ENCODE data around the gene CHSY1. TPM values are rescaled to one million over a fixed set of nuclear protein-coding genes. Genes with fewer than 3 reads are reported as not detected.

Gene CHSY1
- total RNA-seq, 6 experiments from 2014 or later, result 29.2 to 44.2 (median 40.0) TPM

DNA sequence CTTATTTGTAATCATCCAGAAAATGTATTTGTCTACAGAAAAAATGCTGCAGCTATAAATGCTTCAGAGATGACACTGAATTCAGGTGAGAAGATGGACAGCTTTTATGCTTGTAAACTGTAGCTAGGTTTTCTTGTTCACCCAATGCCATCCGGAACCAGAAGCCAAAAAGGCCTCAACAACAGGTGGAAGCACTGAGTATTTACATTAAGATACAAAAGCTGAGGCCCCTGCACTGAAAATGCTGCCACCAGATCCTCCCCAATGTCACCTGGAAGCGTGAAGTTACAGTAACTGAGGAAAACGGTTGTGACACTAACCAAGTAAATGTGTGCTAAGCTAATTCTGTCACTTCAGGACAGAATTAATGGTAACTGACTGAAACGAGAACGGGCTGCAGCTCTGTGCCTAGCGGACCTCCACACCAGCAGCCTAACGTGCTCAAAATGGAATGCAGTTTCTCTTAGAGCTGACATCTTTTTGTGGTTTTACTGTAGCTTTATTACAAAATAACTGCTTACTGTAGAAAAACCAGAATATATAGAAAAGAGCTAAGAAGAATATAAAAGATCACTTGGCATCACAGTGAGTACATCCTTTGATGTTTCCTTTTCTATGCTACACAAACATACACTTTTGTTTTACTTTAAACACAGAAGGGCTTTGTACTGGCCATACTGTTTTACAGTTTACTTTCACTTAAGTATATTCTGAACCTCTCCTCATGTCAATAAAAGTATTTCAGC is 7.6 kb downstream of the CHSY1 start:
- DNase-seq, result peak; percentile 24
- TF ChIP-seq, protein P1, sequence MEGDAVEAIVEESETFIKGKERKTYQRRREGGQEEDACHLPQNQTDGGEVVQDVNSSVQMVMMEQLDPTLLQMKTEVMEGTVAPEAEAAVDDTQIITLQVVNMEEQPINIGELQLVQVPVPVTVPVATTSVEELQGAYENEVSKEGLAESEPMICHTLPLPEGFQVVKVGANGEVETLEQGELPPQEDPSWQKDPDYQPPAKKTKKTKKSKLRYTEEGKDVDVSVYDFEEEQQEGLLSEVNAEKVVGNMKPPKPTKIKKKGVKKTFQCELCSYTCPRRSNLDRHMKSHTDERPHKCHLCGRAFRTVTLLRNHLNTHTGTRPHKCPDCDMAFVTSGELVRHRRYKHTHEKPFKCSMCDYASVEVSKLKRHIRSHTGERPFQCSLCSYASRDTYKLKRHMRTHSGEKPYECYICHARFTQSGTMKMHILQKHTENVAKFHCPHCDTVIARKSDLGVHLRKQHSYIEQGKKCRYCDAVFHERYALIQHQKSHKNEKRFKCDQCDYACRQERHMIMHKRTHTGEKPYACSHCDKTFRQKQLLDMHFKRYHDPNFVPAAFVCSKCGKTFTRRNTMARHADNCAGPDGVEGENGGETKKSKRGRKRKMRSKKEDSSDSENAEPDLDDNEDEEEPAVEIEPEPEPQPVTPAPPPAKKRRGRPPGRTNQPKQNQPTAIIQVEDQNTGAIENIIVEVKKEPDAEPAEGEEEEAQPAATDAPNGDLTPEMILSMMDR (IDR thresholded peaks at IDR 0.05), result no peak
- H3K4me1 Mint-ChIP-seq (ENCODE audit: low read depth), result peaks cover 81% of the 10 kb centered on the region
- peaks cover 11% of the 10 kb centered on the region; the same call in 1 of the 2 replicates for H3K36me3 Mint-ChIP-seq (ENCODE audit: low read depth)
- peak overlapping the region; percentile 49 for H3K27ac Mint-ChIP-seq
- no peaks in the 10 kb centered on the region; the same call in 1 of the 2 replicates for H3K27me3 Mint-ChIP-seq (ENCODE audit: insufficient read depth)
- no peaks in the 10 kb centered on the region for H3K9me3 Mint-ChIP-seq
- H3K4me3 Mint-ChIP-seq, result peak overlapping the region; percentile 38

DNA sequence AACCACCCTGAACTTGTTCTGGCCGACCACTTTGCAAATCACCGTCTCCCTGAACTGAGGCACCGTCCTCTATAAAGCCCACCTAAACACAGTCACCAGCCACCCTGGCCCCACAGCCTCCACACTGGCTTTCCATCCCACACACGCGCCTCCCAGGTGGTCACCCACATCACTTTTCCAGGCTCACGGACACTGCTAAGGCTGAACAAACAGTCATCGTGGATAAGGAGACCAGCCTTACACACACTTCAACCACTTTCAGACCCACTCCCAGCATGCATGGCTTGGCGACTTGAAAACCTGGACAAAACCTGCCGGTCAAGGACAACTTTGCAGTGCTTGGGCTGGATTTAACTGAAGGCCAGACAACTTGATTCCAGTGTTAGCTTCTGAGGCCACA is 8.4 kb downstream of the CHSY1 start:
- Mint-ChIP-seq H3K4me1 (ENCODE audit: low read depth) (peaks cover 79% of the 10 kb centered on the region), H3K36me3 (ENCODE audit: low read depth) (peaks cover 7% of the 10 kb centered on the region; the same call in 1 of the 2 replicates), H3K9me3 (no peaks in the 10 kb centered on the region), H3K27me3 (ENCODE audit: insufficient read depth) (no peaks in the 10 kb centered on the region; the same call in 1 of the 2 replicates), H3K4me3 (0 out of 2 replicates have a peak overlapping the region, but pooled peaks have one; percentile 4), H3K27ac (peak overlapping the region; percentile 72)
- TF ChIP-seq, protein P1 (IDR thresholded peaks at IDR 0.05), result no peak
- DNase-seq, result no peak

DNA sequence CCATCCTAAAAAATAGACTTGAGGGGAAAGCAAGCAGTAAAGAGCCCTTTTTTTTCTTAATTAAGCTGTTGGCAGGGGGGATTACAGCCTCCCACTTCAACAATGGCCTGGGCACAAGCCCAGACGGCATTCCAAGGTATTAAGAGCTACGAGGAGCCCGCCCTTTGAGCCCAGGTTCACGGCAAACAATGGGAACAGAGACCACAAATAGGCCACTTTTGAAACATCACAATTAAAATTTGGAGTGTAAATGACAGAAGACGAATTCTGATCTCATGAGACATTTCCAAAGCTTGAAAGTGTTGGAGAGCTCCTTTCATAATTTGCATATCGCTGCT is 8.9 kb downstream of the CHSY1 start:
- Mint-ChIP-seq H3K27ac (peak overlapping the region; percentile 73), H3K36me3 (ENCODE audit: low read depth) (peaks cover 7% of the 10 kb centered on the region; the same call in 1 of the 2 replicates), H3K9me3 (no peaks in the 10 kb centered on the region), H3K4me3 (no peak overlapping the region; the same call in 1 of the 2 replicates), H3K27me3 (ENCODE audit: insufficient read depth) (no peaks in the 10 kb centered on the region; the same call in 1 of the 2 replicates), H3K4me1 (ENCODE audit: low read depth) (peaks cover 75% of the 10 kb centered on the region)
- DNase-seq, result no peak
- TF ChIP-seq, protein P1 (IDR thresholded peaks at IDR 0.05), result no peak

DNA sequence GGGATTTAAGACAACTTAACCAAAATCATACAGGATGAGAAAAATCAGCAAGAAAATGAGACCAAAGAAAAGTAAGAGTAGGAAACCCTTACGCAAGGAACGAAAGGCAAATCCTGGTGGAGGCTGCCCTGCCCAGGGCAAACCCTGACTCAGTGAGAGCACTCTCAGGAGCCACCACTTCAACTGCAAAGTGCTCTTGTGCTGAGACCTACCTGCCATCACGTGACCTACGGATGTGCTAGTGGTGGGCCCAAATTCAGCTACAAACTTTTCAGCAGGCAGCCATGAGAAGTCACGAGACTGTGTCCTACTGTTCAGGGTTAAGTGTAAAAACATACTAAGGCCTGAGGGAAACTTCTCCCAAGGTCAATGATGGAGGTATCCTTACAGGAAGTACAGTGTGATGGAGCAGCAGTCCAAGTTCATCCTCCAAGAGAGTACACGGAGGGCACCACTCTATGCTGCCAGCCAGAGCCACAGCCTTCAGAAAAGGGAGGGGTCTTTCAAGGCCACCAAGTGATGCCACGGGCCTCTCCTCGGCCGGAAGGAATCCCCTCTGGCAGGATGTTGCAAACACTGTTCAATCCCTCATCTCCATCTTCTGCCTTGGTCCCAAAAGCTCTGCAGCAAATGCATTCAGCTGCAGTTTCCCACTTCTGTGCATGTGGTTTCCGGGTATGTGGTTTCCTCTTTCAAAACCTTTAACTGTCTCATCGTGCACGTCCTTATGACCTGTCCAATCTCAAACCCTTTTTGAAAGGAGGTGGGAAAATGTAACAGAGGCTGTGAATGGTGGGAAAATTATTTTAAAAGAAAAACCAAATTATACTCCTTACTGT is 9.5 kb downstream of the CHSY1 start:
- TF ChIP-seq, protein P1 (IDR thresholded peaks at IDR 0.05), result no peak
- H3K36me3 Mint-ChIP-seq (ENCODE audit: low read depth), result peaks cover 7% of the 10 kb centered on the region; the same call in 1 of the 2 replicates
- H3K27me3 Mint-ChIP-seq (ENCODE audit: insufficient read depth), result no peaks in the 10 kb centered on the region; the same call in 1 of the 2 replicates
- H3K4me1 Mint-ChIP-seq (ENCODE audit: low read depth), result peaks cover 71% of the 10 kb centered on the region
- no peaks in the 10 kb centered on the region for H3K9me3 Mint-ChIP-seq
- DNase-seq, result peak; percentile 30
- no peak overlapping the region; the same call in 1 of the 2 replicates for H3K4me3 Mint-ChIP-seq
- peak overlapping the region; percentile 73 for H3K27ac Mint-ChIP-seq

DNA sequence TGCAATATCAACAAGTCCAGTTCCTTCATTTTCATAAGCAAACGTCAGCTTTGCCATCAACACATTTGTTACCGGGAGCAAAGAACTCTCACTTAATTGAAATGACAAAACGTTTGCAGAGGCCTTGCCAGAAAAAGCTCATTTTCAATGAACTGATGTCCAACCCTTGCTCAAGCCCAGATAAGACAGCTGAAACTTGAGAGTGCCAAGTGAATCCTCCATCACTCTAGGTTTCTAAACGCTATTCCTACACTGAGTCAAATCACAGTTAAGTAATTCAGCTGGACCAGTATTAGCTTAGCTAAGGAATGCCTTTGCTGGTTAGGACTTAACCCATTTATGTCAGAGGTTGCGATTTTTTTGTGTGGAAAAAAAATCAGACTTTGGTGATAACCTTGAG is 11.5 kb downstream of the CHSY1 start:
- H3K4me1 Mint-ChIP-seq (ENCODE audit: low read depth), result peaks cover 52% of the 10 kb centered on the region
- no peak overlapping the region for H3K4me3 Mint-ChIP-seq
- TF ChIP-seq, protein P1 (IDR thresholded peaks at IDR 0.05), result no peak
- H3K36me3 Mint-ChIP-seq (ENCODE audit: low read depth), result peaks cover 12% of the 10 kb centered on the region
- DNase-seq, result no peak
- H3K9me3 Mint-ChIP-seq, result no peaks in the 10 kb centered on the region
- H3K27me3 Mint-ChIP-seq (ENCODE audit: insufficient read depth), result peaks cover 1% of the 10 kb centered on the region
- no peak overlapping the region for H3K27ac Mint-ChIP-seq

Data from HFFc6 (cell line).